NAMALWA (cell line): ENCODE data around the gene MTIF2.
"Not testable (repeated sequence)": the region's sequence is repeated elsewhere in the genome, so short reads cannot be mapped to it uniquely, and the experiment has no call there.

Source experiments
- DNase-seq: peaks from one replicate; pipeline ENCODE4 v3.0.0-alpha.2; 2015; ENCODE audit warnings: low spot score

MTIF2 gene, protein sequence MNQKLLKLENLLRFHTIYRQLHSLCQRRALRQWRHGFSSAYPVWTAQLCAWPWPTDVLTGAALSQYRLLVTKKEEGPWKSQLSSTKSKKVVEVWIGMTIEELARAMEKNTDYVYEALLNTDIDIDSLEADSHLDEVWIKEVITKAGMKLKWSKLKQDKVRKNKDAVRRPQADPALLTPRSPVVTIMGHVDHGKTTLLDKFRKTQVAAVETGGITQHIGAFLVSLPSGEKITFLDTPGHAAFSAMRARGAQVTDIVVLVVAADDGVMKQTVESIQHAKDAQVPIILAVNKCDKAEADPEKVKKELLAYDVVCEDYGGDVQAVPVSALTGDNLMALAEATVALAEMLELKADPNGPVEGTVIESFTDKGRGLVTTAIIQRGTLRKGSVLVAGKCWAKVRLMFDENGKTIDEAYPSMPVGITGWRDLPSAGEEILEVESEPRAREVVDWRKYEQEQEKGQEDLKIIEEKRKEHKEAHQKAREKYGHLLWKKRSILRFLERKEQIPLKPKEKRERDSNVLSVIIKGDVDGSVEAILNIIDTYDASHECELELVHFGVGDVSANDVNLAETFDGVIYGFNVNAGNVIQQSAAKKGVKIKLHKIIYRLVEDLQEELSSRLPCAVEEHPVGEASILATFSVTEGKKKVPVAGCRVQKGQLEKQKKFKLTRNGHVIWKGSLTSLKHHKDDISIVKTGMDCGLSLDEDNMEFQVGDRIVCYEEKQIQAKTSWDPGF

DNA sequence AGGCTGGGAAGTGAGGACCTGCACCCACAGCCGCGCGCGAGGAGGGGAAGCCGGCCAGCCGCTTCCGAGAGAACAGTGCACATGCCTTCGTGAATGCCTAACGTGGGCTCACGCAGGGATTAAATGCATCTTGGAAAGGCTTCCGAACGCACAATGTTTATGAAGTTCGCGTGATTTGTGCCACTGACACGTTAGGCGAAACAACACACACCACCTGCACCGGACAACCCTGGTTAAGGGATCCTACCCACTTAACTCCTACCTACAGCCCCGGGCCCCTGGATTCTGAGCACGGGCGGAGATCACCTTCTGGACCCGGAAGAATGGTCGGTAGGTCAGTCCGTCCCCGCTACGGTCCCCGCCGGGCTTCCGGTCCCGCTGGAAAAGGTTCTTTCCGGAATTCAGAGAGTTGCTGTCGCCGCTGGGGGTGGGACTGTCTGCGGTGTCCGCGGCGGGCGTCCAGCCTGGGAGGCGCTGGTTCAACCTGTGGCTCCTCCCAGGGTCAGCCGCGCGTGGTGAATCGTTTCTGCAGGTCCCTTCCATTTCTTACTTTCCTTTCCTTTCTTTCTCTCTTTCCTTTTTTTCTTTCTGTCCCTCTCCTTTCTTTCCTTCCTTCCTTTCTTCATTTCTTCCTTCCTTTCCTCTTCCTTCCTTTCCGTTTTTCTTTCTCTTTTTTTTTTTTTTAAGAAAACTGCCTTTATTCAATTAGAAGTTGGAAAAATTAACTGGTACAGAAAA, at the start of gene MTIF2:
Gene MTIF2 (minus strand): TSS at position 325 of the 738 bp plus-strand sequence. CDS start 5,373 bp downstream, outside the sequence.
- peak; percentile 94 for DNase-seq

DNA sequence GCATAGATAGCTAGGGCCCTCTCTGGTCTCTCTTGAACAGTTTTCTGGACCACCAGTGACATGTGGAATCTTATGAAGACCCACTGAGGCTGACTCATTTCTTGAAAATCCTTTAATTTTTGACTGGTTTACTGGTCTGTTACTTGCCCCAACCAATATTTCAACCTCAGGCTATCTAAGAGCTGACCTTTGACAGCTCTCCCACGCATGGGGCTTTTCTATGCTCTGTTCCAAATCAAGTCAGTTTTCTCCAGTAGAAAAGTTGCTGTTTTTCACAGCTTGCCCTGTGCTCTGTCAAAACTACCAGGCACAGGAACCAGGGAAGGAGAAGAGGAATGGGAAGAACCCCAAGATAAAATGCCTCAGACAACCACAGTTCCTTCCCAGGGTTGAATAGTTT, 46.0 kb upstream of the MTIF2 start:
- DNase-seq = no peak

DNA sequence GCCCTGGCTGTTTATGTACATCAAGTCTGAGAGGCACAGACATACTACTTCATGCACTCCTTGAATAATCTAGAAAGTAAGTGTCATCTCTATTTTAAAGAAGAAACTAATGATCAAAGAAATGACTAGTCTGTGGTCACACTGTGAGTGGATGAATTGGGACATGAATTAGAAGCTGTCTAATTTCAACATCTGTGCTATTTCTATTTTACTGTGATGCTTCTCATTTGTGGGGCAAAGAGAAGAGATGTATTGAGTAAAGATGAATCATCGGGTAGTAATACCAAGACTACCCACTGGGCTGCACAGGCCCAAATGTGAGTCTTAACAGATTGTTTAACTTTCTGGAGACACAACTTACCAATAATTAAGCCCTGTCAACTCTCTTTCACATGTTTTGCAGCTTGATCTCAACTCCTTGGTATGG, 42.4 kb upstream of the MTIF2 start:
- DNase-seq = peak; percentile 40

DNA sequence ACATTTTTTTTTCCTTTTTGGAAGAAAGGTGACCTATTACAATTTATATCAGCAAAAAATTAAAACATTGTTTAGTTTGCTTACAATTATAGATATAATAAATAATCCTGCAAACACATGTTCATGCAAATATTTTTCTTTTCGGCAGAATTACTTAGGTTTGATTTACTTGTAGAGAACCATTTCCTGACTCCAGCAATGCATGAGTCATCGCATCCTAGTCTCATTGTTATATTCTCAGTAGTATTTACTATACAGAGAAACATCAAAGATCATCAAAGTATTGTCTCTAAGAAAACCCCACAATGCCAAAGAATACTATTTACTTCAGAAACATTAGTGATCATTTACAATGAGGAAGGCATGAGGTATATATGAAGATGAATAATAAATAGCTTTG, 40.4 kb upstream of the MTIF2 start:
- no peak for DNase-seq

DNA sequence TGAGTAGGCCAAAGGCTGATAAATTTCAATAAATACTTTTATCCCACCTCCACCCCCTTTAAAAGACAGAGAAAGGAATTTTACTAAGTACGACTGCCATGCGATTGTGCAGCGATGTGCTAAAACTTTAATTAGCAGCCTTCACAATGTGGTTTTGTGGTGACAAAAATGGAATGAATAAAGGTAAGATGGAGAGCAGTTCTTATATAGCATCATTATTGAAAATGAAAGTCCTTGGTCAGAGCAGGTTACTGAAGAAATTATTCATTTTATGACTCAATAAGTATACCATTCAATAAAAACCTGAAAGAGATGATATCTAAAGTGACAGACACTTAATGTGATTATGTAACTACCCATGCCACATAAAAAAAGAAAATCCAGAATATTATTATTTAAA, 33.2 kb upstream of the MTIF2 start:
- DNase-seq = no peak

DNA sequence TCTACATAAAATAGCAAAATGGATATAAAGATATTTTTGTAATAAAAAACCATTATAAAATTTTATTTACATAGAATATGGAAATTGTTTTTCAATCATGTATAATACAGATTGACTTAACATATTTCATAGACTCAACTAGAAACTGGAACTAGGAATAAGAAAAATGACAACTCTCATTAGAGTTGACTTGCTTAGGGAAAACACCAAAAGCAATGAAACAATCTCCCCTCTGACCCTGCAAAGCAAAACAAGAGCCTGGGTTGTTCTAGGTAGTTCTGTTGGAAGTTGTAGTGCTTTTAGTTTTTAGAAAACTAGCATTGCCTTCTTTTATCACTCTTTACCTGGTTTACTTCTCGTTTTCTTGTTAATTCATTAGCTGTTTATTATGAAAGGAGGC, 32.2 kb upstream of the MTIF2 start:
- DNase-seq = no peak

DNA sequence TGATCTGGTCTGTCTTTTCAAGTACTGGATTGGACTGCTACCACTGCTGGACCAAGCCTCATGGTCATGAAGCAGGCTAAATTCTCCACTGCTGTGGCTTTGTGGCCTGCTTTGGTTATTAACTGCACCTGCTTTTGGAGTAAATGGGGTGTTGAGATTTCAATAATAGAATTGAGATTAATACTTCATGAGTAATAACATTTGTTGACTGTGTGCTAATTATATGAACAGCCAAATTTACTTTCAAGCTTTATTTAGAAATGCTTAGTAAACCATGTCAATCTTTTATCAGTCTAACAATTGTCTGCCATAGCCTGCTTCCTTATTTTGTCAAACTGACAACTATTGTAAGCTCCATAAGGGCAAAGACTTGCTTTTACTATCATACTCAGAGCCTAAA, 27.4 kb upstream of the MTIF2 start:
- DNase-seq = no peak

DNA sequence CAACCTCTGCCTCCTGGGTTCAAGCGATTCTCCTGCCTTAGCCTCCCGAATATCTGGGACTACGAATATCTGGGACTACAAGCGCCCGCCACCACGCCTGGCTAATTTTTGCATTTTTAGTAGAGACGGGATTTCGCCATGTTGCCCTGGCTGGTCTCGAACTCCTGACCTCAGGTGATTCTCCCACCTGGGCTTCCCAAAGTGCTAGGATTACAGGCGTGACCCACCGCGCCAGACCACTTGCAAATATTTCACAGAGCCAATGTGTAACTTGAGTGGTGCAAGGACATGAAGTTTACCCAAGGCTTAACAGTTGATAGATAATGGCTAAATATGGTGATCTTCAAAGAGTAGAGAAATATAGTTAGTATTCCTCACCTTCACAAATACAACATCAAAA, 14.1 kb upstream of the MTIF2 start:
- no peak for DNase-seq

DNA sequence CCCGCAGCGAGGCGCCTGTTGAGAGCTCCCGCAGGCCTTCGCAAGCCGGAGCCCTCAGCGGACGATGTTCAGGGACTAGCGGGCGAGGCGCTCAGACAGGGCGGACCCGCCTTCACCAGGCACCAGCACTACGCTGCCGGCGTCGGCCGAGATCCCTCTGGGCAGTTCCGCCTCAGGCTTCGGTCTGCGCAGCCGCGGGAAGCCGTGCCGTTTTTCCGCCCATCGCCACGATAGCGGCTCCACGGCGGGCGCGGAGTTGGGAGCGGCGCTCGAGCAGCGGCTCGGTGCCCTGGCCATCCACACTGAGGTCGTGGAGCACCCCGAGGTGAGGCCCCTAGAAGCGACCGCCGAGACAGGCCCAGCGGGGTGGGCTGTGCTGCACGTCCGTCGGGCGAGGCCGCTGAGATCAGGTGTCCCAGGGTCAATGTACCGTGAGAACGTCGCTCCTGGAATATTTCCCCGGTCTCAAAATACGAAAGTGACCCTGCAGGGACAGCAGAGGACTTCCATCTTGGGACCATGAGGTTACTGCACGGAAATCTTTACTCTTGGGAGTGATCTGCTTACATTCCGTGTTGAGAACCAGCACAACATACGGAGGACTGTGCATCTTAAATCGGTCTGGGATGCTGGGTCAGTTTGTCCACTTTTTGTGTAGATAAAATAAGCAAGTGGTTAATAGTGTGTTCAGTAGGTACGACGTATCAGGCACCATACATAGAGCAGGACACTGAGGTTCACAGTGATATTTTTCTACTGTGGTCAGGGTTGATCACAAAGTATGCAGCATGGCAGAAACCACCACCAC, 13.3 kb upstream of the MTIF2 start:
- peak; percentile 84 for DNase-seq

DNA sequence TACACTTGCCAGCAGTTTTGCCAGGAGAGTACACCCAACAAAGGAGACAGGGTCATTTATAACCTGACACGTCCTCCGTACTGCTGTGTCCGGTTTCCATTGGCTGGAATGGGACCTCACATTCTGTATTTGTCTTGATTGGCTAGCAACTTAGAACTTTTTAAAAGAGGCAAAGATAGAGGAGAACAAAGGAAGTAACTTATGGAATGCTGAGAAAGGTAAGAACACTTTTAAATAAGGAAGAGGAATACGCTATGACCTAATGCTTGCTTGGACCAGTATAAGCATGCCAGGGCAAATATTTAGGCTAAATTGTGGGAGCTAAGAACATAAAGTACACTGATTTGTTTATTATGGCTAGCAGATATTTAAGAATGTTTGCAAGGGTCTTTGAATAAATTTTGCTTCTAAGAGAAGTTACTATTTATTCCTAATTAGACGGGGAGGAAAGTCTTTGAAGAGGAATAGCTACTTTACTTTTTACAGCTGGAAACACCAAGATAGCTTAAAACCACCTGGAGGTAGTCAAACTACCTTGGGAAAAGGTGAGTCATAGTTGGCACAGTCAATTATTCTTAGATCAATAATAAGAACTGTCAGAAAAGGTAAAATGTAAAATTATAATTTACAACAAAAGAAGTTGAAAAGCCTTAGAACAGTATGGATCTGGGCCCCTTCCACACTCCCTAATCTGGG, 12.0 kb upstream of the MTIF2 start:
- DNase-seq = not testable (repeated sequence)

DNA sequence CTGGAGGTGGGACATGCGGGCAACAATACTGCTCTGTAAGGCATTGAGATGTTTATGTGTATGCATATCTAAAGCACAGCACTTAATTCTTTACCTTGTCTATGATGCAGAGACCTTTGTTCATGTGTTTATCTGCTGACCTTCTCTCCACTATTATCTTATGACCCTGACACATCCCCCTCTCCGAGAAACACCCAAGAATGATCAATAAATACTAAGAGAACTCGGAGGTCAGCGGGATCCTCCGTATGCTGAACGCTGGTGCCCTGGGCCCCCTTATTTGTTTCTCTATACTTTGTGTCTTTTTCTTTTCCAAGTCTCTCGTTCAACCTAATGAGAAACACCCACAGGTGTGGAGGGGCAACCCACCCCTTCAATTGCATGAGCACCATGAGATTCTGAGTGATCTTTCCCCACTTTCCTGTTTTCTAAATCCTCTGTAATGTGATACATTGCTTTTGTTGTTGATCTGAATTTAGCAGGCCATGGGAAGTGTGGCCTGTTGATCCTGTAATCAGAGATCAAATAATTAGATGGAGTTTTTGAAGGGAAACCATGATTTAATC, 10.9 kb upstream of the MTIF2 start:
- not testable (repeated sequence) for DNase-seq

DNA sequence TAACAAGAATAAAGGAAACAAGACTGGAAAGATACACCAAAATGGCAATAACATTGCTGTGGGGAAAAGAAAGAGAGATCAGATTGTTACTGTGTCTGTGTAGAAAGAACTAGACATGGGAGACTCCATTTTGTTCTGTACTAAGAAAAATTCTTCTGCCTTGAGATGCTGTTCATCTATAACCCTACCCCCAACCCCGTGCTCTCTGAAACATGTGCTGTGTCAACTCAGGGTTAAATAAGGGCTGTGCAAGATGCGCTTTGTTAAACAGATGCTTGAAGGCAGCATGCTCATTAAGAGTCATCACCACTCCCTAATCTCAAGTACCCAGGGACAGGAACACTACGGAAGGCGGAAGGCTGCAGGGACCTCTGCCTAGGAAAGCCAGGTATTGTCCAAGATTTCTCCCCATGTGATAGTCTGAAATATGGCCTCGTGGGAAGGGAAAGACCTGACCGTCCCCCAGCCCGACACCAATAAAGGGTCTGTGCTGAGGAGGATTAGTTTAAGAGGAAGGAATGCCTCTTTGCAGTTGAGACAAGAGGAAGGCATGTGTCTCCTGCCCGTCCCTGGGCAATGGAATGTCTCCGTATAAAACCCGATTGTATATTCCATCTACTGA, 10.3 kb upstream of the MTIF2 start:
- DNase-seq = not testable (repeated sequence)

DNA sequence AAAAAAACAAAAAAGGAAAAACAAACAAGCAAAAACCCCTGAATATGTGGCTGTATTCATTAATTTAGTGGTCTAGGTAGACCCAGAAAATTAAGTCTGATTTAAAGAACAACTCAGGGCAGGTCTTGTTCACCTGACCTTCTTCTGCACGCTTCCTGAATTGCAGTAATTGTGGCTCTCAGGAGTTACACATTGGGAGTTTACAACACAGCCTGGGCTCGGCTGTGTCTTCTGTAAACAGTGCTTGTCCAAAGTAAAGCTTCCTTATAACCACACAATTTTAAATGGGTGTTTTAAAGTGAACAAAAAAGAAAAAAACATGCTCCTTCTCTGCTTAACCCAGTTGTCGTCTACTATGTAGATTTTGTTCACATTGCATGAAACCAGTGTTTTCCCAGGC, 8.3 kb upstream of the MTIF2 start:
- DNase-seq = no peak

DNA sequence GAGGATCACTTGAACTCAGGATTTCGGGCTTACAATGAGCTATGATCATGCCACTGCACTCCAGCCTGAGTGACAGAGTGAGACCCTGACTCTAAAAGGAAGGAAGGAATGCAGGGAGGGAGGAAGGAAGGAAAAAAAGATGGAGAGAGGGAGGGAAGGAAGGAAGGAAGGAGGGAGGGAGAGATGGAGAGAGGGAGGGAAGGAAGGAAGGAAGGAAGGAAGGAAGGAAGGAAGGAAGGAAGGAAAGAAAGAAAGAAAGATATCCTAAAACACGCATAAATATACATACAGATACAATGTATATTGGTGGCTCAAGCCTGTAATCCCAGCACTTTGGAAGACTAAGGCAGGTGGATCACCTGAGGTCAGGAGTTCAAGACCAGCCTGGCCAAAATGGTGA, 5.3 kb upstream of the MTIF2 start:
- DNase-seq = not testable (repeated sequence)

DNA sequence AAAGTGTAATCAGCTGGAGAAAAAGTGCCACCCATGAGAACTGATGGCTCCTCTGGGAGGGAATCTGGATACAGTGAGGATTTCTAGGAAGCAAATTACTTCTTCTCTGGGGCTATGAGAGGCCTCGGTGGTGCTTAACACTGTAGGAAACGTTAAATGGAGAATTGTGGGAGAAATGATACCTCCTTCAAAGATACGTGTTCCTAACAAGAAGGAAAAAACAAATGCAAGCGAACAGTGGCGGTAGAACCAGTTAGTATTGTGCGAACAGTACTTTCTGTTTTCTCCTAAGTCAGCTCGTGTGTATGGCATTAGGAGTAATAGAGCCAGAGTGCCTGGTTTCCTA, 587 bp upstream of the MTIF2 start:
- peak; percentile 37 for DNase-seq

DNA sequence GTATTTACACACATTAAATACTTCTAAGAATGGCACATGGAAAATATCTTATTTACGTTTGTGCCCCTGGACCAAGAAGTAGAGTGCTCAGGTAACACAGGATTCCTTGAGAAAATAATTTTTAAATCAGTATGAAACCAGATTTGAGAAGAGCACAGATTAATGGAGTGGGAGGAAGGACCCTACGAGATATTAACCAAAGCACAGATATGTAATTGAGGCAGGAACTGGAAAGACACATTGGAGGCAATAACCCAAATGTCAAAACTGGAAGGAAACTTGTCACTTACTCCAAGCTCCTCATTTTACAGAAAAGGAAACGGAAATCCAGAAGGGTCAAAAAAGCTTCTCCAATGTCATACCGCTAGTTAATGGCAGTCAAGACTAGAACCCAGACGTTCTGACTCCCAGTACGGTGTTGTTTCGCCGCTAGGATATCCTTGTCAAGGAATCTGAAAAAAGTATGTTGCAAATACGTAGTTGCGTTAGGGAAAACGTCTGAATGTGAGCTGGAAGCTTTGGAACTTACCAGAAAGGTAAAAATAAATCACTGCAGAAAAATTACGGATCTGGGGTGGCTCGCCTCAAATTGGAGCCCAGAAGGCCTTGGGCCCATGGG, 634 bp downstream of the MTIF2 start:
- DNase-seq = no peak

DNA sequence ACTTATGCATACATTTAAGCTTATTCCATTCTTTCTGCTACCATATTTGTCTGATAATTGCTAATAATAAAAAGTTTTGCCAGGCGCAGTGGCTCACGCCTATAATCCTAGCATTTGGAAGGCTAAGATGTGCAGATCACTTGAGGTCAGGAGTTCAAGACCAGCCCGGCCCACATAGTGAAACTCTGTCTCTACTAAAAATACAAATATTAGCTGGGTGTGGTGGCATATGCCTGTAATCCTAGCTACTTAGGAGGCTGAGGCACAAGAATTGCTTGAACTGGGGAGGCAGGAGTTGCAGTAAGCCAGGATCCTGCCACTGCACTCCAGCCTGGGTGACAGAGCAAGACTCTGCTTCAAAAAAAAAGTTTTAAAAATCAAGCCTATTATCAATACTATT, 9.4 kb downstream of the MTIF2 start:
- DNase-seq = not testable (repeated sequence)

DNA sequence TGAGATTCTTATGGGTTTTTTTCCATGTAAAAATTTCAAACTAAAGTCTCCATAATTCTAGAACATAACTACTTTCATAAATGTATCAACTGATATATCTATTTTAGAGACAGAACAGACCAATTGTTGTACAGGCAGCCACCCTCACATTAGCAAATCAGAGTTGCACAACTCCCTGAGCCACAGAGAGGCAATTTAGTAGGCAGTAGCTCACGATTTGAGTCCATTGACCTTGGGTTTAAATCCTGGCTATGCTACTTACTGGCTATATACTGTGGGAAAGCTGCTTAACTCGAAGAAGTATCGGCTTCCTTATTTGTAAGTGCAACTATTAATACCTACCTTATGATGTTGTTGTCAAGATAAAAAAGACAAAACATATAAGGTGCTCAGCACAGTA, 16.2 kb downstream of the MTIF2 start:
- DNase-seq = no peak

DNA sequence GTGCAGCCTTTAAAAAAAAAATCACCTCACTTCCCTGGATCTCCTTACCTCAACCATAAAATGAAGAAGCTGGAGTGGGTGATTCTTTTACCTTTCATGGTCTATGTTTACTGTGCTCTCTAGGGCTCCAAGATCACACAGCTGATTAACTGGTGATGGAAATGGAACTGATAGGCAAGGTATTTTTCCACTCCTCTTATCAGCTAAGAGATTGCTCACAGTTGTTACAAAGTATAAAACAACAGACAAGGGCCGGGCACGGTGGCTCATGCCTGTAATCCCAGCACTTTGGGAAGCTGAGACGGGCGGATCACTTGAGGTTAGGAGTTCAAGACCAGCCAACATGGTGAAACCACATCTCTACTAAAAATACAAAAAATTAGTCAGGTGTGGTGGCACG, 22.0 kb downstream of the MTIF2 start:
- DNase-seq = no peak

DNA sequence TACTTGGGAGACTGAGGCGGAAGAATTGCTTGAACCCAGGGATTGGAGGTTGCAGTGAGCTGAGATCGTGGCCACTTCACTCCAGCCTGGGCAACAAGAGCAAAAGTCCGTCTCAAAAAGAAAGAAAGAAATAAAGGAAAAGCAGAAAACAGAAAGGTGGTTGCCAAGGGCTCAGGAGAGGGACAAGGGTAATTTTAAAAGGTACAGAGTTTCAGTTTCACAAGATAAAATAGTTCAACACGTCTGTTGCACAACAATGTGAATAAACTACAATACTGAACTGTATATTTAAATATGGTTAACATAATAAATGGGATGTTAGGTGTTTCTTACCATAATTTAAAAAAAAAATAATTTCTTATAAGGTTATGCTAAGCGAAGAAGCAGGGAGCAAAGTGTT, 23.6 kb downstream of the MTIF2 start:
- no peak for DNase-seq
